Left cardiac atrium (tissue), 4 donors: ENCODE measurements around the gene WDR70. TPM values are rescaled to one million over a fixed set of nuclear protein-coding genes. Genes with fewer than 3 reads are reported as not detected.

Experiments used
- ATAC-seq, 2 donors: fragments of 200-7000 bp; cut with Tn5 transposase; one replicate each; pipeline ENCODE4 v1.9.1; 2020; ENCODE audit warnings: mild to moderate bottlenecking in 2 of 2, moderate library complexity in 2 of 2
- DNase-seq: peaks from one replicate; pipeline ENCODE4 v3.0.0-alpha.2; 2020
- intact Hi-C, 2 donors: fragments of 100-400 bp; cut with DNase I; formaldehyde crosslinking; loops; one replicate each; pipeline versions ENCODE4 v1.14.1 to v1.15.1; 2022 to 2023
- total RNA-seq, 2 donors: library from RNA; stranded (reverse); fragmentation: NEBNext Ultra II Directional; extraction: Animal tissue kit (Norgen Biotek cat#: 25700); gene quantifications; one replicate each; pipeline ENCODE4 v1.2.1, GENCODE V29; 2021
- donor health status: DM: no; HTN: yes; CAD: no.
- donor health status: DM: no; HTN: yes; CAD: no; lungs with severe emphysema.
- donor health status: DM: yes; HTN: yes; CAD: no.
- donor health status: Dilated cardiomyopathy.

WDR70 gene
- total RNA-seq, 2 donors from 2014 or later, result 14.5 TPM

DNA sequence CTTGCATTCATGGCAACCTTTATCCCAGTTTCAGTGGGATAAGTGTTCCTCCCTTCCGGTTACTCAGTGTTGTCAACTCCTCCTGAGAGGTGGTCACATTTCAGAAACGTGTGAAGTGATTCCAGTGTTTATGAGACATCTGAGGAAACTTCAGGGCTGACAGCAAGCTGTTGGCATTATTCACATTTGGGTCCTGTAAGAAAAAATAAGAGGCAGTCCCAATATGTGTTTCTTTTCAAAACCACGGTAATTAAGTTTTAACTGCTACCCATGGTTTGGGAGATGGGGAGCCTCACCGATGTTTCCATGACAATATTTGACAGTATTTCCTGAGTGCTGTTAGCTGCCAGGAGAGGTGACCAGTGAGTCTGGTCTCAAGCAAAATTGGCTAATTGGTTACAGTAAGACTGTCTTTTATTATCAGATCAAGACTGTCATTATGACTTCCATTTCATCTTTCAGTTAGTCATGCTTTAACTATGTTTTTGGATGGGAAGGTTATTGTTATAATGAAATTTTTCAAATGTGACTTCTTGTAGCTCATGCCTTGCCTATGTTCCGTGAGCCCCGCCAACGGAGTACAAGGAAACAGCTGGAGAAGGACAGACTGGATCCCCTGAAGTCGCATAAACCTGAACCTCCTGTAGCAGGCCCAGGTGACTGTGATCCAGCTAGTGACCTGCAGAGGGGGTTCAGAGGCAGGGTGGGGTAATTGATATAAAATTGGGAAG, 345.4 kb downstream of the WDR70 start:
- ATAC-seq (no peak), DNase-seq (no peak)
- intact Hi-C loops, result no loop called here

DNA sequence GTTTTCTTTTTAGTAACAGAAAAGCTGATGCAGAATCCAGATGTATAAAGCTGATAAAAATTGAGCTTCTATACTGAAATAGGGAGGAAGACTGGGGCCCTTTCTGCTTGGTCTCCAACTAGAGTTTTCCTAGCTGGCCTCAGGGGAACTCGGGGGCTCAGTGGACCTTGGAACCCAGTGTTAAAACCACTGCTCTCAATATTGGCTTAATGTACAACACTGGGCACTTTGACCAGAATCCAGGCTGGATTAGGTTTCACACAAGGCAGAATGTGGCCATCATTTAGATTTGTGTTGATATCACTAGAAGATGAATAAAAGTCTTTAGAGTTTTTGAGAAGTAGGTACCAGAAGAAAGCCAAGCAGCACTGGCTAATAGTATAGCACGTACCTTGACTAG, 346.1 kb downstream of the WDR70 start:
- DNase-seq (no peak), ATAC-seq (no peak)
- intact Hi-C loops, result no loop called here

DNA sequence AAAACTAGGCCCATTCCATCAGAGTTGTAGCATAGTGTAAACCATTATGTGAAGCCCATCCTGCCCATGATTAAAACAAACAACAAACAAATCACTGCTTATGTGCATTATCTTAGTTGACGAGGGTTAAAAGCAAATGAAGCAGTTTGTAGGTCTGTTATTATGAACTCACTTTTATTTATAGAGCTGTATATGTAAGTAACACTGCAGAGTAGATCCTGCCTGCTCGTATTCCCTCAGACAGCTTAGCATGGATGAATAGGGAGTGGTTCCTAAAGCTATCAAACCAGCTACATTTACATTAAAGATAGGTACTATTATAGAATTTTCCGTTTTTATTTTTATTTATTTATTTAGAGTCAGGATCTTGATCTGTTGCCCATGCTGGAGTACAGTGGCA, 348.1 kb downstream of the WDR70 start:
- no peak for ATAC-seq
- DNase-seq, result no peak
- intact Hi-C loops, result no loop called here

DNA sequence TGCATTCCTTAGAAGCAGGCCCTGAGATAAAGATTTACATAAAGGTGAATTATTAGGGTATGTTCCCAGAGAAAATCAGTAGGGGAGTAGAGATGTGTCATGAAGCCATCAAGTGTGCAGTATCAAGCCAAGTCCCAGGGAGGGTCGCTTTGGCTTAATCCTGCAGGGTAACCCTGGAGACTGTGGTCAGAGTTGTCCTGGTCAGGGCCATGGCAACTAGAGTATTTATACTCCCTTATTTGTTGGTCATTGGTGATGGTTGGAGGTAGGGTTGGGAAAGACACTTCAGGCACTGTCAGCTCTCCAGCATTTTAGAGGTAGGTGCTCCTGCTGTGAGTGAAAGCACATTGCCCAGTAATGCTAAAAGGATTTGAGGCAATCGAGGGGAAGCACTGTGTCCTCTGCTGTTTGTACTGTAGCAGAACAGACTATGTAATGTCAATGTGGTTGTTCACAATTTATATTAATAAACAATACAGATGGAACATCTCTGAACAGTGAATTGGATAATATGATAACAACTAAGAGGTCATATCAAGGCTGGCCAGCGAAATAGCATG, 351.9 kb downstream of the WDR70 start:
- ATAC-seq (no peak), DNase-seq (no peak)
- intact Hi-C loops, result no loop called here

DNA sequence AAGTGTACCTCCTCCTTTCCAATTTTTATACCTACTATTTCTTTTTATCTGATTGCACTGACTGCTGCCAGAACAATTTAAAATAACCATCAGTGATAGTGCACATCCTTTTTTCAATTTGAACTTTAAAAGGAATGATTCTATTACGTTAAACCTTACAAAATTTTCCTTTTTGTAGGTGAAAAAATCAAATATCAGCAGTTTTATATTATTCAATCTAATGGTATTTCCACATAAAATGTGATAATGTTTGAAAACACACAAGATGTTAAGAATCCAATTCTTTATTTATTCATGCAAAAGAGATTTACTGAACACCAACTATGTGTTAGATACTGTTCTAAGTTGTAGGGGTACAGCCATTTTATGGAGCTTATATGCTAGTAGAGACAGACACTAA, 355.0 kb downstream of the WDR70 start:
- ATAC-seq, result no peak
- intact Hi-C loops, result no loop called here

DNA sequence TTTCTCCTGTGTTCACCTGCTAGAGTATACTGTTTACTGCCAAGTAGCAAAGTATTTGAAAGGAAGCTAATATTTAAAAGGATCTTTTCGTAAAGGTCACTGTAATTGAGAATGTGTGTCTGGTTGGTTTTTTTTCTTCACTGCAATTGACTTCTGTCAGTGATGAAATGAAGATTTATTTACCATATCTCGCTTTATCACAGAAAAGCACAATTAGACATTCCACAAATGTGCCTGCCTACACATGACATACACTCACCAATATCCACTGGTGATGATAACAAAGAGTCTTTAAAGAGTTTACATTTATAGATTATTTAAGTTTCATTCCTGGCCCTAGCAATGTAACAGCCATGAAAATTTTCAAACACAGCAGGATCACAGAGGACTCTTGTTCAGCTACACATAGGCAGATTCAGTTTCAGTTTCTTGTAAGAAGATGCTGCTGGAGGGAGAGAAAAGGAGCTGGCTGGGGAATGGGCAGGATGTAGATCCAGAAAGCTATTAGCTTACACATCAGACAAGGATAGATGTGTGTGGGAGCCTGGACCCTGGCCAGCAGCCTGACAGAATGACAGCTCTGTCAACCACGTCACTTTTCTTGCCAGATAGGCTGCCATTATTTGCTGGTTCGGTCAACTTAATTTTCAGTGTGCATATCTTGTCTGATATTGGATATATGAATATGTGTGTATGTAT, 356.7 kb downstream of the WDR70 start:
- intact Hi-C loops, result no loop called here
- DNase-seq (no peak), ATAC-seq (peak in 1 of 2 donors; percentile 44)

More for the DNA sequence above, 355.0 kb downstream of the WDR70 start:
- no peak for DNase-seq

DNA sequence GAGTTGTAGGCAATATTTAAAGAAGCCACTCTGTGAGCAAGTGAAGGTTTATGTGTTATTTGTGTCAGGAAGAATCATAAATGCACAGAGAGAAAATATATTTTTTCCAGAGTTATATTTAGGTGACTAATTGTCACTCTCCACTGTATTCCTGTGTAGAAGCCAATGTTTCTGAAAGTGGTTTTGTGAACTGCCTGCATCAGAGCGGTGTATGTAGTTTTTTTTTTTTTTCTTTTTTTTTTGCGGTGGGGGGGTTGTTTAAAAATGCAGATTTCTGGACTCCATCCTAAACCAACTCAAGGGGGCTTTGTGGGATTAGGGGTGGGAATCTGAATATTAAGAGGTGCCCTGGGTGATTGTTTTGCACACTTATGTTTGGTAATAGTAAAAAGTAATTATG, 357.3 kb downstream of the WDR70 start:
- DNase-seq, result no peak
- intact Hi-C loops, result no loop called here
- no peak for ATAC-seq

DNA sequence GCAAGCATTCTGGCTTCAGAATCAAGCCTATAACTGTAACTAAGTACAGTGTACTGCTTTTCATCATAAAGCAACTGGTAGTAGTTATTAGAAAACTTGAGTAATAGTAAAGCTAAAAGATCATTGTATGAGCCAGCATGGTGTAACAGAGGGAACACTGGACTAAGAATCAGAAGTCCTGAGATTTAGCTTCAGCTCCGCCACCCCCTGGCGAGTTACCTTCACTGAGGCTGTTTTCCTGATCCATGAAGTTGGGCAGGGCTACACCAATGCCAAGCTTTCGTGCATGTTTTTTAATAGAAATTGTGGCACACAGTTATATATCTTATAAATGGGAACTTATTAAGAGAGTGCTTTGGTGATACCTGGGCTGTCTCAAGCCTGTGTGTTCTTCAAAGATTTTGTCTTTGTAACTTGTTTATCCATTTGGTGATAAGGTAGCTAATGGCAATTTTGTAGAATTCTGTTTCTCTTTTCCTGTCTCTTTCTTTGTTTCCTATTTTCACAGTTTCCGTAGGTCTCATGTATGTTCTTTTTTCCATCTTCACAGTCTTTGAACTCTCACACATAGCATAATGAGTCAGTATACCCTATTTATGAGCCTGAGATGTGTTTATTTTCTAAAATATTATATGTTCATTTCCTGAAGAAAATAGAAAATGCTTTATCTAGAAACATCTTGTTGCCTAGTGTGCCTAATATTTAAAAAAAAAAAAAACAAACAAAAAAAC, 358.4 kb downstream of the WDR70 start:
- DNase-seq (no peak), ATAC-seq (no peak)
- intact Hi-C loops, result no loop called here

DNA sequence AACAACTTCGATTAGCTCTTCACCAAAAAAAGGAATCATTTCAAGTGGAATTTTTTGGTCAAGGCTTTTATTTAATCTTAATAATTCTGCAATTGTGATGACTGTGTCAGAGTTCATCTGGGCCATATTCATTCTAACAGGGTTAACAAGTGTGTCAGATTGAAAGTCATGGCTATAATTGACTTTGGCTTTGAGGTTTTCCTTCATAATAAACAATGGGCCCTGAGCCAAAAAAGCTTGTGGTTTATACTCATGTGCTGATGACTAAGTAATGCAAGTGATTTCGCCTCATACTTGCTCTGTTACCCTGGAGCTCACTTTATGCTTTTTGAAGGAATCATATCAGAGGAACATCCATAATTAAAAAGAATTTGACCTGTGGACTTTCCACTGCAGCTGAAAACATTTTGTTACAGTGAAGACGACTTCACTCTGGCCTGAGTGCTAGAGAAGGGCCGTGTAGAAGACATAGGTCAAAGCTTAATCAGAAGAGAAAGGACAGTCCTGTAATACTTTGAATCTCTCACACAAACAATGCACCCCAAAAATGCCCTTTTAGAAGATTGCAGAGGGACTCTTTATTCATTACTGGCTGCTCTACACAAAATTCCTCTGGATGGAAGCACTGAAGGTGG, 359.1 kb downstream of the WDR70 start:
- intact Hi-C loops, result no loop called here
- DNase-seq (no peak), ATAC-seq (peak in 1 of 2 donors; percentile 62)

DNA sequence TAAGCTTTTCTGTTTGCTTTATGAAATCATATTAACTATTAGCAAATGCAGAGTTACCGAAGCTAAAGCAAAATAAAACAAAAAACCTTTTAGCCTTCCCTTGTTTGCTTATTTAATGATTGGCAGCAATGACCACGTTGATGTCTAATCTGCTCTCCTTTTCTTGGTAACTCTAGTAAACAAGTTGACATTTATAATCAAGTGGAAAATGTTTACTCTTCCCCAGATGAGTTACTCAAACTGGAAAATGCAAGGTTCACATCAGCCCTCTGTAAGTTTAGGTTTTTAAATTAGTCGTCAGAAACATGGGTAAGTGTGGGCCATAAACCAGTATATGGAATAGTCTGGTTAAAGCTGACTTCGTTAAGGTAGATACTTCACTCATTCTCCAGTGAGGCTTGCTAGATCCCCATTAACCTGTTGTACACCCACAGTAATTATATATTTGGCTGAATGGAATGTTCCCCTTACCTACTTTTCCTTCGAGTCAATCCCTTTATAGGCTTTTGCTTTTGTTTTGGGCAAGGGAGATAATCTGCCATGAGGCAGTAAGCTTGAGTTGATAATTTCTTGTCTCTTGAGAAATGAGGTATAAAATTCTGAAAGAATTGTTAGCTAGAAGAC, 359.9 kb downstream of the WDR70 start:
- intact Hi-C loops, result no loop called here
- DNase-seq, result no peak
- ATAC-seq, result no peak

DNA sequence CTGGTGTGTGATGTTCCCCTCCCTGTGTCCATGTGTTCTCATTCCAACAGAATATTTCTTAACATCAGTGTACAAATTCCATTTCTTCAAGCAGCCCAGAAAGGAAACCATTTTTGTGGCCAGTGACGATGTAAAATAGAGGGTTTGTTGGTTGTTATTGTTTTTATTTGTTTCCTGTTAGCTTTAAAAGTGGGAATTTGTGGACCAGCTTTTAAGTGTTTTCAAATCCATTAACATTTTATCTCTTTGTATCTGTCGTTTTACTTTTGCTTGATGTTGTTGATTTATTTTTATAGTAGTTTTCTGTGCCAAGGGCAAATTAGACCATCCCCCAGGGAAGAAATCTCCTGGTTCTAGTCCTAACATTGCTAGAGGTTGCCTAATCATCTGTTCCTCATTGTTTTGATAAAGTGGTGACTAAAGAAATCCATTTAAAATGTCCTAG, 360.7 kb downstream of the WDR70 start:
- intact Hi-C loops, result no loop called here
- peak; percentile 67 to 72 for ATAC-seq

DNA sequence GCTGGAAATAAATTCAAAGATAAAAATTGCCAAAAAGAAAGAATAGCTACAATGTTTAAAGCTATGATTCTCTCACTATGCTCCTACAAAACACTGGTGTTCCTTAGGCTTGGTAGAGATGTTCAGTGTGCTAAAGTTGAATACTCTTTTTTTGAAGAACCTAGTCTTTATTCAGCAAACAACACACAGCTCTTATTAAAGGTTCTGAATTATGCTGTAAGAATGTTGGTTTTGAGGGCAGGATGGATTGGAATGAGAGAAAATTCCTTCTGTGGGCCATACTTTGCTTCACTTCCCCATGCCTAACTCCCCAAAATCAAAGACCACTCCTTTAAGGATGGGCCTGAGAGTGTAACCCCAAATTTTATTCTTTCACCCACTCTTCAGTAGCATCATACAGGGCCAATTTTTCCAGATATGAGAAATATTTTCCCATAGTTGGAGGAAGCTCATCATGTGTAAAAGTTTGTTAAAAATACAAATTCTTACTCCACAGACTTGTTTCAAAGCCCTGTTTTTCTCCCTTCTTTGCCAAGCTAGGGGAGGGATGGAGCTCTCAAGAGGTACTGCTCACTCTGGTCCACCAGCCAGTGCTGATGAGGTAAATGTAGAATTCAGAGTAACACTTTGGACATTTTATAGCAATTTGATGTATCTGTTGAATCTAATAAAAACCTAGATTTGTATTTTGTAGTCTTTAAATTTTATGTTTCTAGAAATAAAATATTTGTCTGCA, 361.4 kb downstream of the WDR70 start:
- peak in 1 of 2 donors; percentile 12 for ATAC-seq
- DNase-seq, result no peak
- intact Hi-C loops, result no loop called here

More for the DNA sequence above, 360.7 kb downstream of the WDR70 start:
- no peak for DNase-seq

DNA sequence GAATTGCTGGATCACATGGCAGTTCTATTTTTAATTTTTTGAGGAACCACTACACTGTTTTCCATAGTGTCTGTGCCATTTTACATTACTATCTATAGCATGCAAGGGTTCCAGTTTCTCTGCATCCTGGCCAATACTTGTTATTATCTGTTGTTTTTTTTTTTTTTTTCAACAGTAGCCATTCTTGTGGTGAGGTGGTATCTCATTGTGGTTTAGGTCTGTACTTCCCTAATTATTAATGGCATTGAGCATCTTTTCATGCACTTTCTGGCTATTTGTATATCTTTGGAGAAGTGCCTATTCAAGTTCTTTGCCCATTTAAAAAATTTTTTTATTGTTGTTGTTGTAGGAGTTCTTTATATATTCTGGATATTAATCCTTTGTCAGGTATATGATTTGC, 363.0 kb downstream of the WDR70 start:
- ATAC-seq (no peak), DNase-seq (no peak)
- intact Hi-C loops, result no loop called here

DNA sequence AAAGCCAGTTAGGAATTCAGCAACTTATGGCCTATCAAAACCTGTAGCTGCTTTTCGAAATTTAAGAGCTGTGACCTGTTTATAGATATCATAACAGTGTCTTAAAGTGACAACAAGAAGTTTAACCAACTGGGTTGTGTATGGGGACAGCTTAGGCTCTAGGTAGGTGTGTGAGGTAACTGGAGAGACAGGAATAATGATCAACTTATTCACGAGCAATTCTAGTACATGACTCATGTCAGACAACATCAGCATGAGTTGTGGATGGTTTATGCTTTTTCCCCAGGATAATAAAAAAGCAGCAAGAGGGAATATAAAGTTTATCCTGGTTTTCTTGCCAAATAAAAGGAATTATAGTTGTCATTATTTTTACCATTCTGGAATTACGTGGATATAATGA, 372.1 kb downstream of the WDR70 start:
- DNase-seq (no peak), ATAC-seq (peak in 1 of 2 donors; percentile 37)
- intact Hi-C loops, result no loop called here

DNA sequence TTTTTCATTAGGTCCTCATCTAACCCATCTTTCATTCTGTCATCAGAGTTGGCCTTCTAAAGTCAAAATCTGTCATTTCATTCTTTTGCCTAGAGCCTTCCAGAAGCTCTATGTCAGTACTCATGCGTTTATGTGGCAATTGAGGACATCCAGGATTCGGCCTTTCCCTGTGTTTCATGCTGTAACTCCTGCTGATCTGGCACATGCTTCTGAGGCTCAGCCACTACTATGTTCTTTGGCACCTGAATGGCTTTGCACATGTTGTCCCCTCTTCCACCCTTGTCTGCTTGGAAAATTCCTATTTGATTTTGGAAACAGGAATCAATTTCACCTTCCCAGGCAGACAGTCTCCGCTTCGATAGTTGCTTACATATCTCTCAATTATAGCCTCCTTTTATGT, 375.9 kb downstream of the WDR70 start:
- DNase-seq (no peak), ATAC-seq (no peak)
- intact Hi-C loops, result no loop called here

DNA sequence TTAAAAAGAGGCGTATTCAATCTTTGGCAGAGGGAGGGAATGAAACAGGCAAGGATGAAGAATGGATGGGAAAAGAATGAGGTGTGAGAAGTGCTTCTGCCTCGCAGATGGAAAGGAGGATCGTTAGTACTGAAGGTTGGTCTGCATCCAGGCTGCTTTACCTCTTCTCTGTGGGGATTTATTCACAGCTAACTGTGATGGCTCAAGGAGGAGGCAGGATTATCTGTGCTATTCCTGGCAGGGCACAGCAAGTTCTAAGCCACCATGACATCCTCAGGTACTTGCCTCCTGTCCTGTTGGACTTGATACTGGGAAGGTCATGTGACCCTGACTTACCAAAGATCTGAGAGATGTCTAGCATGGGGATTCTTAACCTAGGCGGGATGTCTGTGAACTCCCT, 376.5 kb downstream of the WDR70 start:
- DNase-seq (no peak), ATAC-seq (no peak)
- intact Hi-C loops, result no loop called here

DNA sequence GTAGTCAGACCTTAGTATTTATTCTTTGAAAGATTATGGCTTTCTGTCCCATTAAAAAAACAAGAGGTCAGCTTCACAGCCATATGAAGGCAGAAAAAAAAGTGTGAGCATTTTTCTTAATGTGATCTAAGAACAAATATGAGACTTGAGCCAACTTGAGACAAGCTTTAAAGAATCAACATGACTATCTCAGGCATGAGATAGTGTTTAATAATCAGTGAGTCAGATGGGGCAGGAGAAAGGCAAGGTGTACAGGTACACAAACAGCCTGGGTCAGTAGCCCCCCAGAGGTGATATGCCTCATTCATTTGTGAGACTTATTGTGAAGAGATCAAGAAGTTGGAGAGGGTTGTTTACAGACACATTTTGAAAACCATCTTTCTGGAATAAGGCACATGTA, 377.1 kb downstream of the WDR70 start:
- ATAC-seq (no peak), DNase-seq (no peak)
- intact Hi-C loops, result no loop called here

DNA sequence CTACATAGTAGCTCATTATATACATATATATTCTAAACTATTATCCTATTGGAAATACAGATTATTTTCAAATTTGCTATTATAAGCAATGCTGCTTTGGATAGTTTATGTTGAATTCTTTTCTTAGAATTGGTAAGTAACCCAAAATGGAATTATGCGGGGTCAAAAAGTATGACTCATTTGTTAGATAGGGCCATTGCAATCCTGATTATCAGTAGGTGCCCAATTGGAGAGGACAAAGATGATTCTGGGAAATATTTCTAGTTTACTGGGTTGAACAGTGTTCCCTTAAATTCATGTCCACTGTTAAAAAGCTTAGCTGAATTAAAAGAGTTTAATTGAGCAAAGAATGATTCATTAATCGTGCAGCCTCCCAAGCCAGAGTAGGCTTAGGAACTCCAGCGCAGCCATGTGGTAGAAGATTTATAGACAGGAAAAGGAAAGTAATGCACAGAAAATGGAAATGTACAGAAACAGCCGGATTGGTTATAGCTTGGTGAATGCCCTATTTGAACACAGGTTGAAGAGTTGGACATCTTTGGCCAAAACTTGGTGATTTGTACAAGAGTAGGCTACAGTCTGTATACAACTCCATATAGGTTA, 379.0 kb downstream of the WDR70 start:
- intact Hi-C loops, result no loop called here
- no peak for ATAC-seq
- no peak for DNase-seq
